OCI-LY1 (cell line): ENCODE results near the gene ELMOD3.

Experiments used
- H2AFZ ChIP-seq: fragments of 200-600 bp; sonication (generic), shearing (Covaris generic); 2 replicates; pipeline ENCODE4 v1.6.0; 2014; ENCODE audit warnings: antibody characterized with exemption, mild to moderate bottlenecking, low read length
- H3F3A ChIP-seq: fragments of 200-600 bp; sonication (generic), shearing (Covaris generic); 2 replicates; pipeline ENCODE4 v1.6.0; 2014; ENCODE audit warnings: mild to moderate bottlenecking, antibody characterized with exemption, low read length, moderate library complexity; ENCODE audit not compliant: insufficient read depth
- H3K27ac ChIP-seq: fragments of 200-600 bp; sonication (generic); 2 replicates; pipeline ENCODE4 v1.5.1; 2014; ENCODE audit warnings: low read length, mixed run types, mild to moderate bottlenecking, low read depth; ENCODE audit not compliant: poor library complexity, severe bottlenecking
- H3K27me3 ChIP-seq: fragments of 200-600 bp; sonication (generic); 2 replicates; pipeline ENCODE4 v1.6.0; 2014; ENCODE audit warnings: antibody characterized with exemption, mild to moderate bottlenecking, low read length, moderate library complexity; ENCODE audit not compliant: insufficient read depth
- H3K36me3 ChIP-seq: fragments of 200-600 bp; sonication (generic); 2 replicates; pipeline ENCODE4 v1.6.1; 2014; ENCODE audit warnings: mild to moderate bottlenecking, antibody characterized with exemption, low read length, moderate library complexity, mixed read lengths; ENCODE audit not compliant: insufficient read depth
- H3K4me1 ChIP-seq: fragments of 200-600 bp; sonication (generic); 2 replicates; pipeline ENCODE4 v1.5.1; 2014; ENCODE audit warnings: mild to moderate bottlenecking, low read length, moderate library complexity; ENCODE audit not compliant: insufficient read depth, severe bottlenecking
- H3K4me2 ChIP-seq: fragments of 200-600 bp; sonication (generic), shearing (Covaris generic); 2 replicates; pipeline ENCODE4 v1.6.1; 2014; ENCODE audit warnings: low read length
- H3K4me3 ChIP-seq: fragments of 200-600 bp; sonication (generic); 2 replicates; pipeline ENCODE4 v1.5.1; 2014; ENCODE audit warnings: low read length, low read depth, mild to moderate bottlenecking, mixed read lengths; ENCODE audit not compliant: poor library complexity, severe bottlenecking
- H3K79me2 ChIP-seq: fragments of 200-600 bp; shearing (Covaris generic); 2 replicates; pipeline ENCODE4 v1.6.1; 2016; ENCODE audit warnings: mixed run types, low read length, mixed read lengths; ENCODE audit not compliant: insufficient read depth
- H3K9ac ChIP-seq: fragments of 200-600 bp; sonication (generic), shearing (Covaris generic); 2 replicates; pipeline ENCODE4 v1.6.1; 2014; ENCODE audit warnings: mild to moderate bottlenecking, low read length, mixed read lengths
- H3K9me2 ChIP-seq: fragments of 200-600 bp; sonication (generic), shearing (Covaris generic); 2 replicates; pipeline ENCODE4 v1.6.1; 2014; ENCODE audit warnings: low read depth, mild to moderate bottlenecking, low read length, mixed read lengths
- H3K9me3 ChIP-seq: fragments of 200-600 bp; shearing (Covaris generic); 2 replicates; pipeline ENCODE4 v1.6.1; 2014; ENCODE audit warnings: low read length, mixed read lengths
- H4K20me1 ChIP-seq: fragments of 200-600 bp; sonication (generic), shearing (Covaris generic); 2 replicates; pipeline ENCODE4 v1.6.0; 2016; ENCODE audit warnings: mild to moderate bottlenecking, low read length; ENCODE audit not compliant: insufficient read depth
- EZH2 ChIP-seq: fragments of 200-600 bp; sonication (generic), shearing (Covaris generic); IDR thresholded peaks from 2 replicates; pipeline ENCODE4 v1.8.0; 2017; ENCODE audit warnings: borderline replicate concordance, mixed run types, mild to moderate bottlenecking, antibody characterized with exemption, low read length, moderate library complexity, mixed read lengths
- TF ChIP-seq, protein P1 (sequence below): fragments of 200-600 bp; sonication (generic), shearing (Covaris generic); IDR thresholded peaks from 2 replicates; pipeline ENCODE4 v1.5.1; 2017; ENCODE audit warnings: mild to moderate bottlenecking, antibody characterized with exemption, low read length, moderate library complexity, mixed read lengths

Gene ELMOD3

DNA sequence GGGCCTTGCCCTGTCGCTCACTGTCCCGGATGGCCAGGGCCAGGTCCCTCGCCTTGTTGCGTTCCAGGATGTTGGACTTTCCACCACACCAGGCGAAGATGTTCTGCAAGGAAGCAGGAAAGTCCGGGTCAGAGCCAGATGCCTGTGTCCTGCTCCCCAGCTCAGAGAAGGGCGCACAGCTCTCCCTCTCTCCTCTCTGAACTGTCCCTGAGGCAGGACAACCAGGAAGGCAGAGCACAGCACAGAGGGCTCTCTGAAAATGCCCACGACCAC is 44.5 kb downstream of the ELMOD3 start:
- no peaks in the 10 kb centered on the region for H4K20me1 ChIP-seq
- peaks cover 4% of the 10 kb centered on the region; the same call in 1 of the 2 replicates for H3K9me3 ChIP-seq
- no peaks in the 10 kb centered on the region; the same call in 1 of the 2 replicates for H3K36me3 ChIP-seq
- H3K4me2 ChIP-seq = no peak overlapping the region
- no peaks in the 10 kb centered on the region for H3K9me2 ChIP-seq
- no peaks in the 10 kb centered on the region for H3K79me2 ChIP-seq
- H3K27me3 ChIP-seq = no peaks in the 10 kb centered on the region
- H3K9ac ChIP-seq = no peak overlapping the region
- H2AFZ ChIP-seq = no peak overlapping the region
- no peaks in the 10 kb centered on the region for H3F3A ChIP-seq
- no peaks in the 10 kb centered on the region for H3K4me1 ChIP-seq
- TF ChIP-seq, protein P1, sequence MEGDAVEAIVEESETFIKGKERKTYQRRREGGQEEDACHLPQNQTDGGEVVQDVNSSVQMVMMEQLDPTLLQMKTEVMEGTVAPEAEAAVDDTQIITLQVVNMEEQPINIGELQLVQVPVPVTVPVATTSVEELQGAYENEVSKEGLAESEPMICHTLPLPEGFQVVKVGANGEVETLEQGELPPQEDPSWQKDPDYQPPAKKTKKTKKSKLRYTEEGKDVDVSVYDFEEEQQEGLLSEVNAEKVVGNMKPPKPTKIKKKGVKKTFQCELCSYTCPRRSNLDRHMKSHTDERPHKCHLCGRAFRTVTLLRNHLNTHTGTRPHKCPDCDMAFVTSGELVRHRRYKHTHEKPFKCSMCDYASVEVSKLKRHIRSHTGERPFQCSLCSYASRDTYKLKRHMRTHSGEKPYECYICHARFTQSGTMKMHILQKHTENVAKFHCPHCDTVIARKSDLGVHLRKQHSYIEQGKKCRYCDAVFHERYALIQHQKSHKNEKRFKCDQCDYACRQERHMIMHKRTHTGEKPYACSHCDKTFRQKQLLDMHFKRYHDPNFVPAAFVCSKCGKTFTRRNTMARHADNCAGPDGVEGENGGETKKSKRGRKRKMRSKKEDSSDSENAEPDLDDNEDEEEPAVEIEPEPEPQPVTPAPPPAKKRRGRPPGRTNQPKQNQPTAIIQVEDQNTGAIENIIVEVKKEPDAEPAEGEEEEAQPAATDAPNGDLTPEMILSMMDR = no peak
- TF ChIP-seq EZH2 = no peak
- H3K27ac ChIP-seq = no peak overlapping the region
- H3K4me3 ChIP-seq = no peak overlapping the region

DNA sequence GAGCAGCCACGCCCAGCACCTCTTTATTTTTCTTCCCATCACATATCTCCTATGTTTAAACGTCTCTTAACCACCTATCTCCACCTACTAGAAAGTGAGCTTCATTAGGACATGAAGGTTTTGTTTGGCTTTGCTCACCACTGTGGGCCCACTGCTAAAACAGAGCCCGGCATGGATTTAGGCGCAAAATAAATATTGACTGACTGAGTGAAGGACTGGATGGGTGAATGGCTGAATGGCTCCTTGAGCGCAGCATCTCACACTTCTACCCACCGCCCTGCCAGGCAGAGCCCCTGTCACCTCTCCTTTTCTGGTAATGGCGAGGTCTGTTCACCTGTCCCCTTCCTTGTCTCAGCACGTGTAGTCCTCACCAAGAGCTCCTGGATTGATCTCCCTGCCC is 45.5 kb downstream of the ELMOD3 start:
- no peak overlapping the region for H2AFZ ChIP-seq
- H3K4me2 ChIP-seq = no peak overlapping the region
- no peak overlapping the region for H3K9ac ChIP-seq

DNA sequence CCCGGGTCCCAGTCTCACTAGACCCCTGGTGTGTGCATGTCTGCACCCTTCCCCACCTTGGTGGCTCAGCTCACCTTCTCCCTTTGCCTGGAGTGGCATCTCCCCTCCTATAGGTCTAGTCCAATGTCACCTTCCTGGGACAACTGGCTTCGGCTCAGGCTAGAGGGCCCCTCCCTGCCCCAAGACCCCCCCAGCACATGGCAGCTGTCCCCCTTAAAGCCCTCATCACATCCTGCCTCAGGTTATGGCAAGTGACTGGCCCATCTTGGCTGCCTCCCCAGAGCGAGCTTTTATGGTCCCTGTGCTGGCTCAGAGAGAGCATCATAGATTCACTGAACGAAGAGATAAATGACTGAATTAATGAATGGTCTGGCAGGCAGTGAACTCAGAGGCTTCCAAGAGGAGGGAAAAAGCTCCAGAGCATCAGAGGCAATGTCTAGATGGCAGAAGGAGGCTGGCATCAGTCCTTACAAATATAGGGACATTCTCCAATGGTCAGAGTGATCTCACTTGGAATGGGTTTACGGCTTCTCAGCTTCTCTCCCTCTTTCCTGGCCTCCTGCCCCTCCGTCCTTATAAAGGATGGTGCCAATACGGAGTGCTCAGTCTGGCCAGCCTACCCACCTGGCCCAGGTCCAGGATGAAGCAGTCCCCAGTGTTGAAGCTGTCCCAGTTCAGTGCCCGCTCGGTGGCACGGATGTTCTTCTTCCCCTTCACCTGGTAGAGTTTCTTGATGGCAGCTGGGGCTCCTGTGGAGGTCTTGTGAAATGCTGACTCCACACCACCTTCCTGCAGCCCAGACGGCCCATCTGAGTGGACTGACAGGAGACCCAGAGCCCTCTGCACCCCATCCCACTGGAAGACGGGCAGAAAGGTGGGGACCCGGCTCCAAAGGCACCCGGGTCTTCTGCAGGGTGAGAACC is 46.2 kb downstream of the ELMOD3 start:
- H3K27me3 ChIP-seq = no peaks in the 10 kb centered on the region
- H3K4me2 ChIP-seq = no peak overlapping the region
- TF ChIP-seq, protein P1 = no peak
- TF ChIP-seq EZH2 = no peak
- H3K27ac ChIP-seq = no peak overlapping the region
- no peak overlapping the region for H3K4me3 ChIP-seq
- H4K20me1 ChIP-seq = no peaks in the 10 kb centered on the region
- H3K79me2 ChIP-seq = no peaks in the 10 kb centered on the region
- no peak overlapping the region for H3K9ac ChIP-seq
- no peaks in the 10 kb centered on the region for H3F3A ChIP-seq
- no peaks in the 10 kb centered on the region; the same call in 1 of the 2 replicates for H3K36me3 ChIP-seq
- peaks cover 4% of the 10 kb centered on the region; the same call in 1 of the 2 replicates for H3K9me3 ChIP-seq
- no peaks in the 10 kb centered on the region for H3K9me2 ChIP-seq
- no peak overlapping the region for H2AFZ ChIP-seq
- no peaks in the 10 kb centered on the region for H3K4me1 ChIP-seq

More for the DNA sequence above, 45.5 kb downstream of the ELMOD3 start:
- Histone ChIP-seq H3K9me3 (peaks cover 4% of the 10 kb centered on the region; the same call in 1 of the 2 replicates), H4K20me1 (no peaks in the 10 kb centered on the region), H3K4me1 (no peaks in the 10 kb centered on the region), H3K4me3 (no peak overlapping the region), H3F3A (no peaks in the 10 kb centered on the region), H3K27me3 (no peaks in the 10 kb centered on the region), H3K36me3 (no peaks in the 10 kb centered on the region; the same call in 1 of the 2 replicates), H3K79me2 (no peaks in the 10 kb centered on the region), H3K27ac (no peak overlapping the region), H3K9me2 (no peaks in the 10 kb centered on the region)
- TF ChIP-seq, protein P1 = no peak
